ENCODE data around the gene TMEM42.

TMEM42 gene

DNA sequence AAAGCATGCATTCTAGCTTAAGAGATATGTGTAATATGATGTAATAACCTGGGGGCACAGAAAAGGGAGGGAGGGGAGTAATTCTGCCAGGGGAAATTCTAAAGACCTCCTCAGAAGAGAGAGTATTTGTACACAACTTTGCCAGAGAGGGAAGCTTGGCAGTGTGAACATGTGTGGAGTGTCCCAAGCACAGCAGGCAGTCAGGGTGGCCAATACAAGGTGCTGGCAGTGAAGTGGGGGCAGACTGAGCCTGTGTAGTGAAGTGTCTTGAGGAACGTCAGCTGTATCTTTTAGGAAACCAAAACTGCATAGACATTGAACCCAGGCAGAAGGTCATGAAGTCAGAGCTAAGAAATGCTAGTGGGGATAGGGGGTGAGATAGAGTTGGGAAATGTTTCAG, 29.7 kb upstream of the TMEM42 start:
- TF ChIP-seq, protein P1, sequence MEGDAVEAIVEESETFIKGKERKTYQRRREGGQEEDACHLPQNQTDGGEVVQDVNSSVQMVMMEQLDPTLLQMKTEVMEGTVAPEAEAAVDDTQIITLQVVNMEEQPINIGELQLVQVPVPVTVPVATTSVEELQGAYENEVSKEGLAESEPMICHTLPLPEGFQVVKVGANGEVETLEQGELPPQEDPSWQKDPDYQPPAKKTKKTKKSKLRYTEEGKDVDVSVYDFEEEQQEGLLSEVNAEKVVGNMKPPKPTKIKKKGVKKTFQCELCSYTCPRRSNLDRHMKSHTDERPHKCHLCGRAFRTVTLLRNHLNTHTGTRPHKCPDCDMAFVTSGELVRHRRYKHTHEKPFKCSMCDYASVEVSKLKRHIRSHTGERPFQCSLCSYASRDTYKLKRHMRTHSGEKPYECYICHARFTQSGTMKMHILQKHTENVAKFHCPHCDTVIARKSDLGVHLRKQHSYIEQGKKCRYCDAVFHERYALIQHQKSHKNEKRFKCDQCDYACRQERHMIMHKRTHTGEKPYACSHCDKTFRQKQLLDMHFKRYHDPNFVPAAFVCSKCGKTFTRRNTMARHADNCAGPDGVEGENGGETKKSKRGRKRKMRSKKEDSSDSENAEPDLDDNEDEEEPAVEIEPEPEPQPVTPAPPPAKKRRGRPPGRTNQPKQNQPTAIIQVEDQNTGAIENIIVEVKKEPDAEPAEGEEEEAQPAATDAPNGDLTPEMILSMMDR (conservative IDR thresholded peaks at IDR 0.05; ENCODE audit: low read depth) = no peak
- ChIA-PET POLR2A (ENCODE audit: low non-redundant PET) (no interaction called here), CTCF (no interaction called here)
- no peak overlapping the region for H3K27ac ChIP-seq
- DNase-seq (ENCODE audit: low spot score) = no peak

DNA sequence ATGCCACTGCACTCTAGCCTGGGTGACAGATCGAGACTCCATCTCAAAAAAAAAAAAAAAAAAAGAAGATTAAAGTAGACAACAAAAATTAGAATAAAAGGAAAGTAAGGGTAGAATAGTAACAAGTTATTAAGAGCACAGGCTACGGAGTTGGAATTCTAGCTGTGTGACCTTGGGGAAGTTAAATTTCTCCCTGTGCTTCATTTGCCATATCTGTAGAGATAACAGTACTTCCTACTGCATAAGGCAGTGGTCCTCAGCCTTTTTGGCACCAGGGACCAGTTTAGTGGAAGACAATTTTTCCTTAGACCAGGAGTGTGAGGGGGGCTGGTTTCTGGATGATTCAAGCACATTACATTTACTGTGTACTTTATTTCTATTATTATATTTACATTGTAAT, 28.7 kb upstream of the TMEM42 start:
- TF ChIP-seq, protein P1 (conservative IDR thresholded peaks at IDR 0.05; ENCODE audit: low read depth) = no peak
- no peak overlapping the region for H3K27ac ChIP-seq
- POLR2A ChIA-PET (ENCODE audit: low non-redundant PET) = no interaction called here
- CTCF ChIA-PET = no interaction called here
- no peak for DNase-seq (ENCODE audit: low spot score)

DNA sequence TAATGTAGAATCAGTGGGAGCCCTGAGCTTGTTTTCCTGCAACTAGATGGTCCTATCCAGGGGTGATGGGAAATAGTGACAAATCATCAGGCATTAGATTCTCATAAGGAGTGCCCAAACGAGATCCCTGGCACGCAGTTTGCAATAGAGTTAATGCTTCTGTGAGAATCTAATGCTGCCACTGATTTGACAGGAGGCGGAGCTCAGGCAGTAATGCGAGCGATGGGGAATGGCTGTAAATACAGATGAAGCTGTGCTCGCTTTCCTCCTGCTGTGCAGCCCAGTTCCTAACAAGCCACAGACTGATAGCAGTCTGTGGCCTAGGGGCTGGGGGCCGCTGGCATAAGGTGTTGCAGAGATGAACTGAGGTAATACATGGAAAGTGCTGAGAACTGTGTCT, 28.3 kb upstream of the TMEM42 start:
- TF ChIP-seq, protein P1 (conservative IDR thresholded peaks at IDR 0.05; ENCODE audit: low read depth) = no peak
- DNase-seq (ENCODE audit: low spot score) = no peak
- ChIA-PET CTCF (interaction anchor here (0.6 kb wide), 2 partner anchors 12 to 1351 kb away, joined by 3 to 4 read pairs; no protein-coding TSS in a partner anchor), POLR2A (ENCODE audit: low non-redundant PET) (no interaction called here)
- H3K27ac ChIP-seq = no peak overlapping the region

DNA sequence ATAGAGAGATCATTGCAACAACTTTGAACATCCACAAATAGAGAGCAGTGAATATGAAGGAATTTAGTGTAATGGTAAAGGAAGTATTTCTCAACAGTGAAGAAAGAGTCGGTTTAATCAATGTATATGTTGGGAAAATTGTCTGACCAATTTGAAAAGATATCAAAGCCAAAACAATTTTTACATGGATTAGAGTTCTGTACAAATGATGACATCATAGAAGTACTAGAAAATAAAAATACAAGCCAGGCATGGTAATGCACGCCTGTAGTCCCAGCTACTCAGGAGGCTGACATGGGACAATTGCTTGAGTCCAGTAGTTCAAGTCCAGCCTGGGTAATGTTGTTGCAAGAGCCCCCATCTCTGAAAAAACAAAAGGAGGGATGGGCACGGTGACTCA, 26.0 kb upstream of the TMEM42 start:
- no peak for DNase-seq (ENCODE audit: low spot score)
- CTCF ChIA-PET = no interaction called here
- TF ChIP-seq, protein P1 (conservative IDR thresholded peaks at IDR 0.05; ENCODE audit: low read depth) = no peak
- no peak overlapping the region for H3K27ac ChIP-seq
- POLR2A ChIA-PET (ENCODE audit: low non-redundant PET) = no interaction called here

DNA sequence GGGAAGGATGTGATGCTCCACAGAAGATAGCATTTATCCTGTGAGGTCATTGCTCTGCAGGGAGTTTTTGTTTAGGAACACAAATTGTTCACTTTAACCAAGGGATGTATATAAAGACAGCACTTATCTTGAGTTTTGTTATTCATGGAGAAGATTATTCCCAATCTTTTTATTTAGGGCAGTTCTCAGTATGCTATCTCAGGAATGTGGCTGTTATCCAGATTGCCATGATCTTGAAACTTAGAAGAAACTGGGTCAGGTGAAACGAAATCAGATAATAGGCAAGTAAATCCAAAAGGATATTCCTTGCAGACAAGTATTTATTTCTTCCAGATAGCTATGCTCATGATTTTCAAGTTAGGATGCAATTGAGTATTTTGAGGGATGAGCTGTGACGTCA, 19.3 kb upstream of the TMEM42 start:
- CTCF ChIA-PET = no interaction called here
- POLR2A ChIA-PET (ENCODE audit: low non-redundant PET) = no interaction called here
- no peak overlapping the region for H3K27ac ChIP-seq
- DNase-seq (ENCODE audit: low spot score) = no peak
- TF ChIP-seq, protein P1 (conservative IDR thresholded peaks at IDR 0.05; ENCODE audit: low read depth) = no peak

DNA sequence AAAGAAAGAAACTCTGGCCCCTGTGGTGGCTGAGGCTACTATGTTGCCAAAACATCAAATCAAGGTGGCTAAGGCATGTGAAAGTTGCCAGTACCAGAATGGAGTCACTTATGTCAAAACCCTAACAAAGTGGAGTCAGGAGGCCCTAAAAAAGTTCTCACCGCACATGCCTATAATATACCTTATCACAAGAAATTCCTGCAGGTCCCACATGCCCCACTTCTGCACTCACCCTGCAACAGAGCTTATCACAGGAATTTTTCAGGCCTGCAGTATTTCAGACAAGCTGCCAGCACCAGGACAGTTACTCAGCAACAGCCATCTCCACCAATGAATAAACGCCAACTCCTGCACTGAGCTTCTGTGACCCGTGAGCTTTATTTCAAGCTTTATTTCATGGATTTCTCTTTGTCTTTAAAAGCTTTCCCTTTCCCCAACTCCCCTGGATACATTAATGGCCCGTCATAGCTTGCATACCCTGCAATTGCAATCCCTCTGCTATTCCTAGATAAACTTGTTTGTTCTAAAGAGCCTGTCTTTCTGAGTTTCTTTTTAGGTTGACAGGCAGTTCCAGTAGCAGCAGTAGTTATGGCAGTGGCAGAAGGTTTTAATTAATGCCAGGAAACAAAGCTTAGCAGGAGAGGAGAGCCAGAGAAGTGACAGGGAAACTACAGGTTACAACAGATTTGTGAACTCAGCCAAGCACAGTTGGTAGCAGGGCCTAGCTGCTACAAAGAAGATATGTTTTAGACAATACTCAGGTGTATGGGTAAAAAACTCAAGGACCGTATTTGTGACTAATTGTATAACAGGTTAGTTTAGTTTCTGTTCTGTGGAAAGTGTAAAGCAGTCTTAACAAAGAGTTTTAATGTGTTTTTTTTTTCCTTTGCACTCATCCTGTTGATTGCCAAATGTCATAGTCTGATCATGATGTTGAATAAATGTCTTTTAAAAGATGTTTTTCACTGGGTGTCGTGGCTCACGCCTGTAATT, 15.9 kb upstream of the TMEM42 start:
- no peak for DNase-seq (ENCODE audit: low spot score)
- CTCF ChIA-PET = interaction anchor here (0.7 kb wide), 1 partner anchor 12 kb away, joined by 3 read pairs; no protein-coding TSS in a partner anchor
- POLR2A ChIA-PET (ENCODE audit: low non-redundant PET) = no interaction called here
- TF ChIP-seq, protein P1 (conservative IDR thresholded peaks at IDR 0.05; ENCODE audit: low read depth) = no peak
- no peak overlapping the region for H3K27ac ChIP-seq

Data from RWPE1 (cell line).